Activated T-cell treated with anti-CD3 and anti-CD28 coated beads, Interleukin-2, amount 50 U/mL, for 1 hour (primary cell): ENCODE results near the gene NKAIN2.

Experiments
- DNase-seq: peaks from one replicate; pipeline ENCODE4 v3.0.0-alpha.2; 2020

The NKAIN2 gene

DNA sequence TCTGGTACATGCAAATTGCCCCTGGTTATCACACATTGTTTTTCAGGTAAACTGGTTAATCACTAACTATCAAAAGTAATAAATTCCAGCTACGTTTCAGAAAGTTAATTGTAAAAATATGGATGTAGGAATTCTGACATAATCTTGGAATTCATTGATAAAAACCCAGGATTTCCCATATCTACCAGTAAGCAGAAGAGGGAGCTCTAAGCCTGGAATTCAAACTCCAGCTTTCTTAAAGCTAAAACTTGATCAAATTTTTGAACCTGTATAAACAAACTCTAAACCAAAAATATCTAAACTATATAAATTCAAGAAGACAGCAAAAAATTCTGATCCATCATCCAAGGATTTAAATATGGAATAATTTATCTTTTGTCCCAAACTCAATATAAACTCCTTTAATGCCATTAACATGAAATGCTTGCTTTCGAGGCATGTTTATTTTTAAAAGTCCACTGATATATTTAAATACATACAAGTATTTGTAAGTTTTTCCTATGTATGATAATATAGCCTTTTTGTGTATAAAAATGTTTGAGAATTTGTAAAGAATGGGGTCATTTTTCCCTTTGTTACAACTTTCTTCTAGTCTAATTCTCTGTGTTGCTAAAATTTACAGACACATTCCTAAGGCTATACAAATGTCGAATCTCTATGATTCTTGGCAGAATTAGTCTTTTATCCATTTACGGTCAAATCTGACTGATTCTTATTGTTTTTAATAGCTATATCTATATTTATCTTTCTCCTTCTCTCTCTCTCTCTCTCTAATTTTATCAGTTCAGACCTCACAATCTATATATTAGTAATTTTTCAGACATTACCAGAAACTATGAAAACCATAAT, 1067.2 kb downstream of the NKAIN2 start:
- DNase-seq: no peak

- DNase-seq: no peak
These were observed 1068.8 kb downstream of the NKAIN2 start for GRCh38 chr6:124872361-124873065.

- no peak for DNase-seq
These were observed 1069.4 kb downstream of the NKAIN2 start for GRCh38 chr6:124873066-124873410.
